ENCODE data around the gene SSR1.

SSR1 gene

GRCh38 chr6:7239590-7239948 lies 73.4 kb downstream of the SSR1 start:
- no peak for DNase-seq (ENCODE audit: low read depth in 2 of 2)

DNA sequence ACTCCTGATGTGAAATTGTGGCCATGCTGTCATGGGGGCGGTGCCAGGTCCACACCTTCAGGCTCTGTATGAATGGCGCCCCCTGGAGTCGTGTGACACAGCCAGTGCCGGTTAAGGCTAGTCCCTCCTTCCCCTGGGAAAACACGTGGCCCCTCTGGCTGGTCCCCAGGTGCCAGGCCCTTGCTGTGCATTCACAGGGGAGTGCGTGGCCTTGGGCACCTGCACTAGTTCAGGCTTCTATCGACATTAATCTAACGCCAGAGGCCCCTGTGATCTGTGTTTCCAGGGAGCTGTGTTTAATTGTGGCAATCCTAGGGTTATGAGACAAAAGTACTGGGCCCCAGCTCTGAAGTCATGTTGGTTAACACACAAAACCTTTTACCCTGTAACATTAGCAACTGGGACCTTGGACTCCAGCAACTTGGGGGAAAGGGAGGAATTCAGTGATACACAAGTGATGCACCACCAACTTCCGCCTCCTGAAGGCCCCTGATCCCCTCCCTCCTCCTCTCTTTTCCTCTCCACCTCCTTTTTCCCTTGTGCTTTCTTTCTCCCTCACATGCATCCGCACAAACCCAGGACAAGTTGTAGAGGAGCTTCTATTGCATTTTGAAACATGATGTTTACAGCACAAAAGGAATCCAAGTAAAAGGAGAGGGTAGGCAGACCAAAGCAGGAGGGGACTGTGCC lies 74.0 kb downstream of the SSR1 start:
- DNase-seq (ENCODE audit: low read depth in 2 of 2) = no peak

DNA sequence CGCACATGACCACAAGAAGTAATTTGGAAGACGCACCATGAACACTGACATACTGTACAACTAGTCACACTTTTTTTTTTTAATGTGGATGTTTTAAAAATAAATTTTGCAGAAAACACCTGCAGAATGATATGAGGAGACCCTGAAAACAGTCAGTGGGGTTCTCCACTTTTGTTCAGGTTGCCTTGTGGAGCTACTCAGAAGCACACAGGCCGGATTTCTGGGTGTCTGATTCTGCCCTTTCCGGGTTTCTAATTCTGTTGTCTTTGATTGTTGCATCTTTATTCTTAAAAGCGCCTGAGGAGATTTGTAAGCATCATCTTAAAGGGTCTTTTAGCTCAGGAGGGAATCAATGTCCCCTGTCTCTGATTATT lies 74.5 kb downstream of the SSR1 start:
- DNase-seq (ENCODE audit: low read depth in 2 of 2) = no peak

GRCh38 chr6:7237653-7238188 lies 75.3 kb downstream of the SSR1 start:
- no peak for DNase-seq (ENCODE audit: low read depth in 2 of 2)

- DNase-seq (ENCODE audit: low read depth in 2 of 2) = no peak
These were observed 76.4 kb downstream of the SSR1 start for GRCh38 chr6:7236306-7237209.

DNA sequence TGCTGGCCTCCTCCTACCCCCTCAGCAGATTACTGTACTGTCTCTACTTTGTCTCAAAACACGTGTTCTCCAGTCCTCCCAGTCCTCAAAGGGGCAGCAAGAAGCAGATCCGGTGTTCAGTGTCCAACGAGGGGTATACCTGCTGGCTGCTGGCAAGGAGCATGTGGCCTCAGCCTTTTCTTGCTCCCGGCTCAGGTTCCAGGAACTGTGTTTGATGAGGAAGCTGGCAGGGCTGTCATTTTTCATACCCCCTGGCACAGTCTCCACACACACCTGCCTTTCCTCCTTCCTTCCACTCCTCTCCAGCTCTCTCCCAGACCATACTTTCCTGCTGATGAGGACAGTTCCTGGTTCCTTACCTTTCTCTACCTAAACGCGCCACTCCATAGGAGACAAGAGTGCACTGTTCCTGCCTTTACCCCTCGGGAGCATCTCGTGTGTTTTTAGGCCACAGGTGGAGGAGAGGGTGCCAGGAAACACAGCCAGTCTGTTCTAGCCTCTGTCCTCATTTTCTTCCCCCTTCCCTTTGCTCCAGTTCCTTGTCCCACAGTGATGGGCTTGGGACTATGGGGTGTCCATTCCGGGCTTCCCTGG lies 77.2 kb downstream of the SSR1 start:
- no peak for DNase-seq (ENCODE audit: low read depth in 2 of 2)

GRCh38 chr6:7234547-7234946 lies 78.5 kb downstream of the SSR1 start:
- no peak for DNase-seq (ENCODE audit: low read depth in 2 of 2)

- no peak for DNase-seq (ENCODE audit: low read depth in 2 of 2)
These were observed 80.6 kb downstream of the SSR1 start for GRCh38 chr6:7232351-7232750.

GRCh38 chr6:7230956-7231713 lies 81.9 kb downstream of the SSR1 start:
- no peak for DNase-seq (ENCODE audit: low read depth in 2 of 2)

DNA sequence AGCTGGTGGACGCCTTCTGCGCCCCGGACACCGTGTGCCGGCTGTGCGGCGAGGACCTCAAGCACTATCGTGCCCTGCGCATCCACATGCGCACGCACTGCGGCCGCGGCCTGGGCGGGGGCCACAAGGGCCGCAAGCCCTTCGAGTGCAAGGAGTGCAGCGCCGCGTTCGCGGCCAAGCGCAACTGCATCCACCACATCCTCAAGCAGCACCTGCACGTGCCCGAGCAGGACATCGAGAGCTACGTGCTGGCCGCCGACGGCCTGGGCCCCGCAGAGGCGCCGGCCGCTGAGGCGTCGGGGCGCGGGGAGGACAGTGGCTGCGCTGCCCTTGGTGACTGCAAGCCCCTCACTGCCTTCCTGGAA lies 82.7 kb downstream of the SSR1 start:
- no peak for DNase-seq (ENCODE audit: low read depth in 2 of 2)

GRCh38 chr6:7229376-7230326 lies 83.3 kb downstream of the SSR1 start:
- DNase-seq (ENCODE audit: low read depth in 2 of 2) = no peak

DNA sequence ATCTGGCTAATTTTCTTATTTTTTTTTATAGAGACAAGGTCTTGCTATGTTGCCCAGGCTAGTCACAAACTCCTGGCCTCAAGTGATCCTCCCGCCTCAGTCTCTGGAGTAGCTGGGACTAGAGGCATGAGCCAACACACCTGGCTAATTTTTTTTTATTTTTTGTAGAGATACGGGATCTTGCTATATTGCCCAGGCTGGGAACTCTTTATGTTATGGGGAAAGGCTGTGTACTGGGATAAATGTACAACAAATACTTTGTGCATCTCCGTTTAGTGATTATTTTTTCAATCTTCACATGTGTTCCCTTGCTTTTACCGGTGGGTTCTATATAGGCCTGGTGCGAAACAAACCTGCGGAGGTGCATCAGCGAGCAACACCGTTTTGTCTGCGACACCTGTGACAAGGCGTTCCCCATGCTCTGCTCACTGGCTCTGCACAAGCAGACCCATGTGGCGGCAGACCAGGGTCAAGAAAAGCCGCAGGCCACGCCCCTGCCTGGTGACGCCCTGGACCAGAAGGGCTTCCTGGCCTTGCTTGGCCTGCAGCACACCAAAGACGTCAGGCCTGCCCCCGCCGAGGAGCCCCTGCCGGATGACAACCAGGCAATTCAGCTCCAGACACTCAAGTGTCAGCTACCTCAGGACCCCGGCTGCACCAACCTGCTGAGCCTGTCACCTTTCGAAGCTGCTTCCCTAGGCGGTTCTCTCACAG lies 84.2 kb downstream of the SSR1 start:
- DNase-seq (ENCODE audit: low read depth in 2 of 2) = no peak

DNA sequence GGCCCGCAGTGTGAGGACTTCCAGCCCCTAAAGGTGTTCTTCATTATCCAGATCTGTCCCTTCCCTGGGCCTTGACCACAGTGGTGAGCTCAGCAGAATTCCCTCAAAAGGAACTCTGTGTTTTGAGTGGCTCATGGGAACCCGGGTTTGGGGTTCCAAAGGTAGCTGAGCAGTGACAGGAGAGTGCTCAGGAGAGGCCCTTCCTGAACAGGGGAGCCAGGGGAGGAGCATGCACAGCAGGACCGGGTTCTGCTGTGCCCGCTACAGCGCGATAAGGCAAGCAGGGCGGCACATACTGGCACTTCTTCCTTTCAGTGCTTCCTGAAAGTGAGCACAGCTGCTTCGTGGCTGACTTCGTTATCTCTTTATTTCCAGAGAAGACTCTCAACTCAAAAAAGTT lies 88.3 kb downstream of the SSR1 start:
- no peak for DNase-seq (ENCODE audit: low read depth in 2 of 2)

DNA sequence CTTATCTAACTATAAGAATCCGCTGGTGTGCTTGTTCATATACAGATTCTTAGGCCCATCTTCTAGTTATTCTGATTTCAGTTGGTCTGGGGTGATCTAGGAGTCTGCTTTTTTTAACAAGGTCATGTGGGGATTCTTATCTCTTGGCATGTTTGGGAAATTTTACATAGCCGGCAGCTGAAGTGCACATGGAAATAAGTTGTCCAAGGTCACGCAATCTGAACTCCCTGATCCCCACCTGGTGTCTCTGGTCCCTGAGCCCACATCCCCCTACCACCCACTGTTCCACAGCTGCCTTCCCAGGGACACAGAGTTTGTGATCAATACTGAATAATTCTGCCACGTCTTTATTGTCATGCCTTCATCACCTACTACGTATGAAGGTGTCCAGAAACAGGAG lies 90.8 kb downstream of the SSR1 start:
- DNase-seq (ENCODE audit: low read depth in 2 of 2) = no peak

DNA sequence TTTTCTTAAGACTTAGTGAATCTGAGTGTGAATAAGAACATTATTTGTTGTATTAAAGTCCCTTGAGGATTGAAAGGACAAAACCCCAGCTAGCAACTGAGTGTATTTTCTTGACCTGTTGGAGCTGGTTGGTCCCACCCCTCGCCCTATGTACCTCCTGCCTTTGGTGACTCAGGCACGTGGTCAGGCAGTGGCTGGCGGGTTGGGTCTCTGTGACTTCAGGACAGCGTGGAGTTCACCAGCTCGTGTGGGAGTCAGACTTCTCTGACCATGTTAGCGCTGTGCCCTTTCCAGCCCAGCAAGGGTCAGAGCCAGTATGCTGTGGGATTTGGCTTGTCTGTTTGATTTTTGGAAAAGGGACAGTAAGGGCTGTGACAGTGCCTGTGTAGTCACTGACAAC lies 93.7 kb downstream of the SSR1 start:
- DNase-seq (ENCODE audit: low read depth in 2 of 2) = no peak

GRCh38 chr6:7218406-7218988 lies 94.5 kb downstream of the SSR1 start:
- DNase-seq (ENCODE audit: low read depth in 2 of 2) = no peak
